Upper lobe of left lung (tissue), 6 donors: ENCODE results near the gene MSS51. TPM values are rescaled to one million over a fixed set of nuclear protein-coding genes. Genes with fewer than 3 reads are reported as not detected.

Experiments
- ATAC-seq, 2 donors: fragments of 200-7000 bp; cut with Tn5 transposase; one replicate each; pipeline ENCODE4 v1.9.1; 2022; ENCODE audit warnings: mild to moderate bottlenecking in 2 of 2, moderate library complexity in 2 of 2; ENCODE audit not compliant: low FRiP score in 2 of 2
- DNase-seq, 2 donors: peaks; one replicate each; pipeline ENCODE4 v3.0.0-alpha.2; 2019 to 2020
- H3K27ac ChIP-seq, 4 donors: fragments of 200-600 bp; sonication (generic); one replicate each; pipeline ENCODE4 v1.5.1; 2016 to 2019
- H3K27me3 ChIP-seq, 4 donors: fragments of 200-600 bp; sonication (generic); one replicate each; pipeline ENCODE4 v1.5.1; 2017 to 2019
- H3K36me3 ChIP-seq, 4 donors: fragments of 200-600 bp; sonication (generic); one replicate each; pipeline ENCODE4 v1.5.1; 2016 to 2019
- H3K4me1 ChIP-seq, 4 donors: fragments of 200-600 bp; sonication (generic); one replicate each; pipeline ENCODE4 v1.5.1; 2018 to 2019
- H3K4me3 ChIP-seq, 4 donors: fragments of 200-600 bp; sonication (generic); one replicate each; pipeline ENCODE4 v1.5.1; 2017 to 2019; ENCODE audit warnings: mild to moderate bottlenecking in 2 of 4, moderate library complexity in 1 of 4
- H3K9me3 ChIP-seq, 4 donors: fragments of 200-600 bp; sonication (generic); one replicate each; pipeline ENCODE4 v1.5.1; 2018 to 2019
- EP300 ChIP-seq, 4 donors: sonication (generic); formaldehyde crosslinking; IDR thresholded peaks; one replicate each; pipeline ENCODE4 v1.5.1; 2017; ENCODE audit warnings: antibody characterized with exemption in 4 of 4, control low read depth in 2 of 4
- POLR2A ChIP-seq, 4 donors: fragments of 450-650 bp; IDR thresholded peaks; one replicate each; pipeline ENCODE4 v1.5.1; 2016 to 2017; ENCODE audit warnings: antibody characterized with exemption in 4 of 4, mild to moderate bottlenecking in 2 of 4
- POLR2AphosphoS5 ChIP-seq, 2 donors: sonication (generic); formaldehyde crosslinking; IDR thresholded peaks; one replicate each; pipeline ENCODE4 v1.5.1; 2017; ENCODE audit warnings: antibody characterized with exemption in 2 of 2
- WGBS, 2 donors: methylation state at CpG; one replicate each; pipeline ENCODE4 v1.1.5; 2017 to 2018; 5-methylcytosine and 5-hydroxymethylcytosine counted together
- total RNA-seq, 6 donors: library from RNA; depleted of rRNA in 4 of 6; stranded (reverse); fragments of >200 nt in 4 of 6; gene quantifications; one replicate each; pipeline versions ENCODE4 v1.1.0 to v1.2.1, GENCODE V29; 2016 to 2021
- TF ChIP-seq, protein P1 (sequence below), 6 experiments: fragments of 450-650 bp in 4 of 6; fragments of 200-600 bp in 2 of 6; sonication (generic) in 2 of 6; IDR thresholded peaks; one replicate each; pipeline ENCODE4 v1.5.1; 2016 to 2019; ENCODE audit warnings: antibody characterized with exemption in 6 of 6
- donor health status: DM: no; HTN: no; CAD: no; lungs with moderate emphysema.
- donor health status: DM: no; HTN: yes; CAD: no; lungs with severe emphysema.

The MSS51 gene
- total RNA-seq, 6 donors from 2014 or later = 1.7 to 8.4 (median 3.3) TPM

DNA sequence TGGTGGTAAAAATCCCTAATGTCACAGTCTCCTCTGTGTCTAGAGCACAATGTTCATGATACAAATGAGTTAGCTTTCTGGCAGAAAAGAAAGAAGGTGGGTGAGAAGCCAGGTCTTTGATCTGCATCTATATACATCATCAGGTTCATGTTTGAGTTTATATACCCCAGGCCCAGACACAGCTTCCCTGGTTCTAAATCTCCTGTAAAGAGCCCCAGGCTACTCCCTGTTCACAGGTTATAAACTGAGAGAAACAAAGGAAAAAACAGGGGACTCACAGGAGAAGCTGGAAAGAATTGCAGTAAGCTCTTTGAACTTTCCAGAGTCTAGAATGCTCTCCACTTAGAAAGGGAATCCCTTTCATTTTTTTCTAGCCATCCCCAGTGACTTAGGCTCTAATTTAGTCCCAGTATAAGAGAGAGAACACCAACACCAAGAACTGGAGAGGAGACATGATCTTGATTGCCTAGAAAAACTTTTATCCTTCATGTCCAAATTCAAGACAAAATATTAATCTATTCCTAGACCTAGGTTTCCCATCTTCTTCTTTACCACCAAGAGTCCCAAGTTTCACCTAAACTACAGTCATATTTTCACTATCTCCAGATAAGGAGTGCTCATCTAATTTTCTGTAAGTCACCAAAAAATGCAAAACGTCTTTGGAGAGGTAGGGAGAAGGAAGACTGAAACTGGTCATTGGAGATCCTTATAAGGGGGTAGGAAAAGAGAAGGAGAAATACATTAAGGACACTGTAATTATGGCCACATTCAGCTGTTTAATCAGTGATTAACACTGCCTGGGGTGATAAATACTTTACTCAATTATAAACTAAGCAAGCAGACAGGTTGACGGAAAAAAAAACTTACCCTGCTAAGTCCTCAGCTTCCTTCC is 469 bp downstream of the MSS51 start:
- Histone ChIP-seq H3K27ac (no peak overlapping the region), H3K36me3 (peaks cover 1 to 24% (median 9%) of the 10 kb centered on the region in 4 donors), H3K4me1 (no peaks in the 10 kb centered on the region), H3K4me3 (no peak overlapping the region), H3K9me3 (no peaks in the 10 kb centered on the region), H3K27me3 (no peaks in the 10 kb centered on the region)
- no peak for DNase-seq
- no peak for ATAC-seq
- 67 to 79% methylated on average over 2 of the region's 2 CpGs for WGBS, 2 donors
- no peak for TF ChIP-seq POLR2AphosphoS5 (IDR thresholded peaks at IDR 0.05)
- TF ChIP-seq, protein P1, sequence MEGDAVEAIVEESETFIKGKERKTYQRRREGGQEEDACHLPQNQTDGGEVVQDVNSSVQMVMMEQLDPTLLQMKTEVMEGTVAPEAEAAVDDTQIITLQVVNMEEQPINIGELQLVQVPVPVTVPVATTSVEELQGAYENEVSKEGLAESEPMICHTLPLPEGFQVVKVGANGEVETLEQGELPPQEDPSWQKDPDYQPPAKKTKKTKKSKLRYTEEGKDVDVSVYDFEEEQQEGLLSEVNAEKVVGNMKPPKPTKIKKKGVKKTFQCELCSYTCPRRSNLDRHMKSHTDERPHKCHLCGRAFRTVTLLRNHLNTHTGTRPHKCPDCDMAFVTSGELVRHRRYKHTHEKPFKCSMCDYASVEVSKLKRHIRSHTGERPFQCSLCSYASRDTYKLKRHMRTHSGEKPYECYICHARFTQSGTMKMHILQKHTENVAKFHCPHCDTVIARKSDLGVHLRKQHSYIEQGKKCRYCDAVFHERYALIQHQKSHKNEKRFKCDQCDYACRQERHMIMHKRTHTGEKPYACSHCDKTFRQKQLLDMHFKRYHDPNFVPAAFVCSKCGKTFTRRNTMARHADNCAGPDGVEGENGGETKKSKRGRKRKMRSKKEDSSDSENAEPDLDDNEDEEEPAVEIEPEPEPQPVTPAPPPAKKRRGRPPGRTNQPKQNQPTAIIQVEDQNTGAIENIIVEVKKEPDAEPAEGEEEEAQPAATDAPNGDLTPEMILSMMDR (IDR thresholded peaks at IDR 0.05) = no peak
- TF ChIP-seq EP300 (IDR thresholded peaks at IDR 0.05) = no peak
- no peak for TF ChIP-seq POLR2A (IDR thresholded peaks at IDR 0.05)

DNA sequence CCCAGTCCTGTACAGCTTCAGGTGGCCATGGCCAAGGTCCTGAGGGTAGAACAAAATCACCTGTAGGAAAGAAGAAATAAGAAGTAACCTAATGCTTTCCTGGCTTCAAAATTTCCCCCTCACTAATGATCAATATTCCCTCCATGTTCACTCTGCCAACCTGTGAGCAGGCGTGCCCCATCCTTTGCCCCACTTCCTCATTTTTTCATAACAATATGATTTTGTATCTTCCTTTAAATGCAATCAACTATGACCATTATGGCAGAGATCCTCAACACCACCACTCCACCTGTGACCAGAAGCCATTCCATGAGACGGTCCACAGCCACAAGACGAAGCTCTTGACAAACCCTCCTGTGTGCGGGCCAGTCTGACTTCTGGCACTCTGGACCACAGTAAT is 7.0 kb downstream of the MSS51 start:
- Histone ChIP-seq H3K27me3 (no peaks in the 10 kb centered on the region), H3K36me3 (peaks cover 4 to 61% (median 38%) of the 10 kb centered on the region in 4 donors), H3K4me1 (no peaks in the 10 kb centered on the region), H3K9me3 (no peaks in the 10 kb centered on the region), H3K27ac (no peak overlapping the region), H3K4me3 (no peak overlapping the region)
- no peak for TF ChIP-seq EP300 (IDR thresholded peaks at IDR 0.05)
- TF ChIP-seq, protein P1 (IDR thresholded peaks at IDR 0.05) = no peak
- no peak for TF ChIP-seq POLR2A (IDR thresholded peaks at IDR 0.05)
- TF ChIP-seq POLR2AphosphoS5 (IDR thresholded peaks at IDR 0.05) = no peak
- ATAC-seq (no peak), DNase-seq (no peak)
- WGBS, 2 donors = 96% methylated on average over 4 of the region's 4 CpGs

DNA sequence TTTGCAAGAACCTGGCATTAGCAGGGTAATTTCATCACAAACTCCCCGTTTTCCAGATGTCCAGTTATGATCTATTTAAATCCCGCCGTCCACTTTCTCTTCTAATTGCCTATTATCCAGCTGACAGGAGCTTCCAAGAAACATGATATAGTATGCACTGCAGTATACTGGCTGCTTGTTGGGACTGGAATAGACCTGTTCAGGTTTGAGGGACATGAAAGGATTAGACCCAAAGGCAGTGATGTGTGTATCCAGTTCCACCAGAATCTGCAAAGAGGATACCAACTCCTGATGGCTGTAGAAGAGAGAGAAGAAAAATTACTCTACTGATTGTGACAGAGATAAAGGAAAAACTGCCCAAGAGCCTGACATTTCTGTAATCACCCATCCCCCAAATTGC is 8.9 kb downstream of the MSS51 start:
- no peak for ATAC-seq
- Histone ChIP-seq H3K4me3 (no peak overlapping the region), H3K36me3 (peaks cover 4 to 61% (median 38%) of the 10 kb centered on the region in 4 donors), H3K27me3 (no peaks in the 10 kb centered on the region), H3K9me3 (no peaks in the 10 kb centered on the region), H3K27ac (no peak overlapping the region), H3K4me1 (no peaks in the 10 kb centered on the region)
- TF ChIP-seq POLR2AphosphoS5 (IDR thresholded peaks at IDR 0.05) (no peak), POLR2A (IDR thresholded peaks at IDR 0.05) (no peak), EP300 (IDR thresholded peaks at IDR 0.05) (no peak)
- TF ChIP-seq, protein P1 (IDR thresholded peaks at IDR 0.05) = no peak
- no peak for DNase-seq
- WGBS, 2 donors = 91 to 97% methylated on average over 3 of the region's 3 CpGs

DNA sequence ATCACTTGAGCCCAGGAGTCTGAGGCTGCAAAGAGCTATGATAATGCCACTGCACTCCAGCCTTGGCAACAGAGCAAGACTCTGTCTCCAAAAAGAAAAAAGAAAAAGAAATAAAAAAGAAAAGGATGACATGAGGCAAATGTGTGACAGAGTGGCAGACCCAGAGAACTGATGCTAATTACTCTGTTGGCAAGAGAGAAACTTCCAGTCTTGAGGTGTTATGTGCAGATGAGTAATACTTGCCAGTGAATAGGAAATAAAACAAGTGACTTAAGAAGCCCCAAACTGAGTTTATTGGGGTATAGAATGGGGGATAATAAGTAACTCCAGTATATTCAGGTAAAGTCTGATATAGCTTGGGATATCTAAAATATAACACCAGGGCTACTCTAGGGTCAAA is 10.1 kb downstream of the MSS51 start:
- Histone ChIP-seq H3K4me3 (no peak overlapping the region), H3K27me3 (no peaks in the 10 kb centered on the region), H3K36me3 (peaks cover 4 to 60% (median 38%) of the 10 kb centered on the region in 4 donors), H3K4me1 (no peaks in the 10 kb centered on the region), H3K9me3 (no peaks in the 10 kb centered on the region), H3K27ac (no peak overlapping the region)
- ATAC-seq = no peak
- no peak for DNase-seq
- TF ChIP-seq POLR2A (IDR thresholded peaks at IDR 0.05) (no peak), POLR2AphosphoS5 (IDR thresholded peaks at IDR 0.05) (no peak), EP300 (IDR thresholded peaks at IDR 0.05) (no peak)
- TF ChIP-seq, protein P1 (IDR thresholded peaks at IDR 0.05) = no peak
